ENCODE results near the gene NDEL1. TPM values are rescaled to one million over a fixed set of nuclear protein-coding genes. Genes with fewer than 3 reads are reported as not detected.

NDEL1 gene
- total RNA-seq, 1 experiment from 2014 or later: 78.4 TPM

DNA sequence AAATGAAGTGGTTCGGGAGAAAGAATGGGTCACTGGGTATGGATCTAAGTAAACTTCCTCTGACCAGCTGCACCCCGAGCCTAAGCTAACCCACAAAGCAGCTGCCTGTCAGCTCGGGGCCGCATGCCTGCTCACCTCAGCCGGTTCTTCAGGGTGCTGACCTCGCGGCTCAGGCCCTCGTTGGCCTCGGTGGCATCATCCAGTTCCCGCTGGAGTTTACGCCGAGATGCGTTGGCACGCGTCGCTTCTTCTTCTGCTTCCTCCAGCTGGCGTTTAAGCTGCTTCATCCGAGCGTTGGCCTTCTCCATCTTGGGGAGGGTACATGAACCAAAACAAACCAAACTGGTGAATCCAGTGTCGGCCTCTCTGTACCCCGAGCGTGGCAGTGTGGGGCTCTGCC lies 41.1 kb downstream of the NDEL1 start:
- no TSS peak for BruUV-seq (replicated peaks)
- no peaks in the 10 kb centered on the region for H3K4me1 ChIP-seq (replicated peaks; ENCODE audit: insufficient read depth)
- H3K36me3 ChIP-seq (ENCODE audit: low read depth): no peaks in the 10 kb centered on the region
- ChIA-PET CTCF (no interaction called here), POLR2A (ENCODE audit: unreplicated experiment) (no interaction called here)
- DNase-seq: no peak
- no peaks in the 10 kb centered on the region for H3K9me3 ChIP-seq (ENCODE audit: insufficient read depth, low read depth)
- TF ChIP-seq, protein P1, sequence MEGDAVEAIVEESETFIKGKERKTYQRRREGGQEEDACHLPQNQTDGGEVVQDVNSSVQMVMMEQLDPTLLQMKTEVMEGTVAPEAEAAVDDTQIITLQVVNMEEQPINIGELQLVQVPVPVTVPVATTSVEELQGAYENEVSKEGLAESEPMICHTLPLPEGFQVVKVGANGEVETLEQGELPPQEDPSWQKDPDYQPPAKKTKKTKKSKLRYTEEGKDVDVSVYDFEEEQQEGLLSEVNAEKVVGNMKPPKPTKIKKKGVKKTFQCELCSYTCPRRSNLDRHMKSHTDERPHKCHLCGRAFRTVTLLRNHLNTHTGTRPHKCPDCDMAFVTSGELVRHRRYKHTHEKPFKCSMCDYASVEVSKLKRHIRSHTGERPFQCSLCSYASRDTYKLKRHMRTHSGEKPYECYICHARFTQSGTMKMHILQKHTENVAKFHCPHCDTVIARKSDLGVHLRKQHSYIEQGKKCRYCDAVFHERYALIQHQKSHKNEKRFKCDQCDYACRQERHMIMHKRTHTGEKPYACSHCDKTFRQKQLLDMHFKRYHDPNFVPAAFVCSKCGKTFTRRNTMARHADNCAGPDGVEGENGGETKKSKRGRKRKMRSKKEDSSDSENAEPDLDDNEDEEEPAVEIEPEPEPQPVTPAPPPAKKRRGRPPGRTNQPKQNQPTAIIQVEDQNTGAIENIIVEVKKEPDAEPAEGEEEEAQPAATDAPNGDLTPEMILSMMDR (conservative IDR thresholded peaks at IDR 0.05): no peak
- TF ChIP-seq EZH2 (IDR thresholded peaks at IDR 0.05; ENCODE audit: low read depth): no peak
- H3K27me3 ChIP-seq (ENCODE audit: insufficient read depth, low read depth): no peaks in the 10 kb centered on the region
- H2AFZ ChIP-seq: no peak overlapping the region
- H3K79me2 ChIP-seq (ENCODE audit: low read depth): no peaks in the 10 kb centered on the region
- no peak overlapping the region for H3K4me2 ChIP-seq
- no peak overlapping the region for H3K4me3 ChIP-seq
- H3K9me2 ChIP-seq (ENCODE audit: insufficient read depth): no peaks in the 10 kb centered on the region
- H3K27ac ChIP-seq: no peak overlapping the region
- intact Hi-C loops (cut with micrococcal nuclease; ENCODE audit: unreplicated experiment): no loop called here
- H3F3A ChIP-seq (ENCODE audit: insufficient read depth, low read depth): no peaks in the 10 kb centered on the region
- no peaks in the 10 kb centered on the region for H4K20me1 ChIP-seq (ENCODE audit: insufficient read depth)

DNA sequence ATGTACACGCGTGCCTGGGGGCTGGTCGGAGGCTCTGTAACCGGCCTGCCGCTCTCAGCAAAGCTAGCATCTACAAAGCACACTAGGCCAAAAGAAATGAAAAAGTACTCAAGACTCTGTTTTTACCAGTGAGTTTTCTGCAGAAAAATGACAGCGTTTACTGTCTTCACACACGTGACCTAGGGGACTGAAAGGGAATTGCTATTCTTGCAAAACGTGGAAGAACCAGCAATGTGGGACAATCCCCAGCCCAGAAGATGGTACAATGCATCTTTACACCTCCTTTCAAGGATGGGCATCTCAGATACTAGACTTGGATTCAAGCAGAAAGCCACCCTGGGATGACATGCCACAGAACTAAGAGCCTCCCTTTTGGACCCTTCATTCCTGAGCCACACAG lies 41.5 kb downstream of the NDEL1 start:
- Histone ChIP-seq H3K4me3 (no peak overlapping the region), H3F3A (ENCODE audit: insufficient read depth, low read depth) (no peaks in the 10 kb centered on the region), H3K79me2 (ENCODE audit: low read depth) (no peaks in the 10 kb centered on the region), H3K4me1 (replicated peaks; ENCODE audit: insufficient read depth) (no peaks in the 10 kb centered on the region), H3K9me2 (ENCODE audit: insufficient read depth) (no peaks in the 10 kb centered on the region), H3K4me2 (no peak overlapping the region), H3K9me3 (ENCODE audit: insufficient read depth, low read depth) (no peaks in the 10 kb centered on the region), H3K27ac (no peak overlapping the region), H2AFZ (no peak overlapping the region), H4K20me1 (ENCODE audit: insufficient read depth) (no peaks in the 10 kb centered on the region), H3K36me3 (ENCODE audit: low read depth) (no peaks in the 10 kb centered on the region), H3K27me3 (ENCODE audit: insufficient read depth, low read depth) (no peaks in the 10 kb centered on the region)
- intact Hi-C loops (cut with micrococcal nuclease; ENCODE audit: unreplicated experiment): no loop called here
- DNase-seq: no peak
- TF ChIP-seq, protein P1 (conservative IDR thresholded peaks at IDR 0.05): no peak
- TF ChIP-seq EZH2 (IDR thresholded peaks at IDR 0.05; ENCODE audit: low read depth): no peak
- ChIA-PET POLR2A (ENCODE audit: unreplicated experiment) (no interaction called here), CTCF (no interaction called here)
- no TSS peak for BruUV-seq (replicated peaks)

DNA sequence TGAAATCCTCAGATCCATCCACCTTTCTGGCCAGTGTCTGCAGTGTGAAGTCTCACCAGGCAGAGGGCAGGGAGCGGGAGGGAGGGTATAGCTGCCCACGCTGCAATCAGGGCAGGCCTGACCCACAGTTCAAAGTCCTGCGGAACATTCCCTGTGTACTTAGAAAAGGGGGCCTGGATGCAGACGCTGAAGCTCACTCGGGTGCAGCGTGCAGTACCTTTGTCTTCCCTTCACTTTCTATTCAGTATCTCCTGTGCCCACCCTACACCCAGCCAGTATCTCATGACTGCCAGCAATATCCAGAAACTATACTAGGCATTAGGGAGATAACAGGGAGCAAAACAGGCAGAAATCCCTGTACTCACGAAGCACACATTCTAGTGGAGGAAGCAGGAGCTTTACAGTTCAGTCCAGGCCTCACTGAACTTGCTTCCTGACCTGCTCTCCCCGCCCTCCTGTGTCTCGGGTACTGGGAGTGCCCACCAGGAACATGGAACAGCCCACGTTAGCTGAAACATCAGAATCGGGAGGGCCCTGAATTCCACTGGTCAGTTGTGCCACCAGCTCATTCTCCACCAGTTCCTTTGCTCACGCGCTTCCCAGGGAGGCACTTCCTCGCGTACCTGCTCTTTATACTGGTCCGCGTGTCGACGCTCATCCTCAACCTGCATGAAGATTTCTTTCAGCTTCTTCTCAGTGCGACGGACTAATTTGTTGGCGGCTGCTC lies 42.2 kb downstream of the NDEL1 start:
- Histone ChIP-seq H4K20me1 (ENCODE audit: insufficient read depth) (no peaks in the 10 kb centered on the region), H3K27me3 (ENCODE audit: insufficient read depth, low read depth) (no peaks in the 10 kb centered on the region), H3K4me2 (no peak overlapping the region), H3K9me3 (ENCODE audit: insufficient read depth, low read depth) (no peaks in the 10 kb centered on the region), H3K9me2 (ENCODE audit: insufficient read depth) (no peaks in the 10 kb centered on the region), H3K27ac (no peak overlapping the region), H2AFZ (no peak overlapping the region), H3K36me3 (ENCODE audit: low read depth) (no peaks in the 10 kb centered on the region), H3K4me1 (replicated peaks; ENCODE audit: insufficient read depth) (no peaks in the 10 kb centered on the region), H3K79me2 (ENCODE audit: low read depth) (no peaks in the 10 kb centered on the region), H3F3A (ENCODE audit: insufficient read depth, low read depth) (no peaks in the 10 kb centered on the region), H3K4me3 (no peak overlapping the region)
- BruUV-seq (replicated peaks): no TSS peak
- intact Hi-C loops (cut with micrococcal nuclease; ENCODE audit: unreplicated experiment): no loop called here
- POLR2A ChIA-PET (ENCODE audit: unreplicated experiment): no interaction called here
- CTCF ChIA-PET: no interaction called here
- no peak for DNase-seq
- TF ChIP-seq, protein P1 (conservative IDR thresholded peaks at IDR 0.05): no peak
- TF ChIP-seq EZH2 (IDR thresholded peaks at IDR 0.05; ENCODE audit: low read depth): no peak
